Measurements from ENCODE around the gene MYO3B.
"Not testable (repeated sequence)": the region's sequence is repeated elsewhere in the genome, so short reads cannot be mapped to it uniquely, and the experiment has no call there.

The MYO3B gene

DNA sequence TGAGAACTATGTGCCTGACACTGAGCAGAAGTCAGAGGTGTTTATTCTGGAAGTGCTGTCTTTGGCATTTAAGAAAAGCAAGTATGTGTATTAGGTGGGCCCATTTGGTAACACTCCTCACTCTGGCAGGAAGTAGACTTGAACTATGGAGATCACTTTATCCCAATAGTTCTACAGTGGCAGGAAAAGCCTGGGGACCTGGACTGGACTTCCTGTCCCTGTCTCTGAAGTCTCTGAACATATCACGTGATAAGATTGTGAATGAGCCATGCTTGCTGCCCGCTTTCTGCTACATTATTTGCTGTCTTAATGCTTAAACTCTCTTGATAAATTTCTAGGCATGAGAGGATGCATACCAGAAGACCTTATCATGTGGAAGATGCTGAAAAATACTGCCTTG is 203.7 kb downstream of the MYO3B start:
- DNase-seq: no peak

DNA sequence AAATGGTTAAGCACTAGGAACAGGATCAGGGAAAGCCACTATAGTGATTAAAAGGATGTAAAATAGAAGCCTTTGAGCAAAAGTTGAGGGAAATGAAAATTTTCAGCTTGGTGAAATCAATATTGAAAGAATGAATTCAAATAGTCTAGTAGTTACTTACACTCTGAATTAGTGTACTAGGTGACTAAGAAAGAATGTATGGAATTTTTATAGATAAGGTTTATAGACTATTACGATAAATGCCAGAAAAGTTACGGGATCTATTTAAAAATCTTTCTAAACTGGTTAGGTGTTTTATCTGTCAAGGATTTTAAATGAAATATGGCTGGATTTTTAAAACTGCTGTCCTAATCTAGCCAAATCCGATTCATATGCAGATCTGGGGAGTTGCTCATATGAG is 208.6 kb downstream of the MYO3B start:
- DNase-seq: no peak

DNA sequence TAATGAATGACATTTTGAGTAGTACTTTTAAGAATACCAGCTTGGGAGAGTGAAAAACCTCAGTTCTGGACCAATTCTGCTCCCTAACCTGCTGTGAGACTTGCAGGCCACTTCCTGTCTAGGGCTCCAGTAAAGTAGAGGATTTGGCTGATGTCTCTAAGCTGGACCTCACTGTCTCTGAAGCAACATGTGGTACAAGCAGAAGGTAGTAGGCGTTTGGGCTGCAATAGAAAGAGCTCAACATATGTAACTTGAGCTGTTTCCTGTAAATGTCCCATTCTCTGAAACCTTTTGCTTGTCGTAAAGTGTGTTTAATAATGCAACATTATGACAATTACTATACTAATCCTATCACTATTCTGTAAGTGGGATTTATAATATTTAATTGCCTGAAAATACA is 213.1 kb downstream of the MYO3B start:
- DNase-seq: no peak

DNA sequence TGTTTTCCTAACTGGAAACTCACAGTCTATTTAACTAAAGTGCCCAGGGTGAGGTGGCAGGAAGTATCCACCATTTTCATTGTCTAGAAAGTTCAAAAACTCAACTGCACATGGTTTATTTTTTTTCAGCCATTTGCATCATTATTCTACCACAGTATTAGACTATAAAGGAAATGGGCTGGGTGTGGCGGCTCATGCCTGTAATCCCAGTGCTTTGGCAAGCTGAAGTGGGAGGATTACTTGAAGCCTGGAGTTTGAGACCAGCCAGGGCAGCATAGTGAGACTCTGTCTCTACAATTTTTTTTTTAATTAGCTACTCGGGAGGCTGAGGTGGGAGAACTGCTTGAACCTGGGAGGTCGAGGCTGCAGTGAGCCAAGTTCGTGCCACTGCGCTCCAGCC is 213.8 kb downstream of the MYO3B start:
- no peak for DNase-seq

DNA sequence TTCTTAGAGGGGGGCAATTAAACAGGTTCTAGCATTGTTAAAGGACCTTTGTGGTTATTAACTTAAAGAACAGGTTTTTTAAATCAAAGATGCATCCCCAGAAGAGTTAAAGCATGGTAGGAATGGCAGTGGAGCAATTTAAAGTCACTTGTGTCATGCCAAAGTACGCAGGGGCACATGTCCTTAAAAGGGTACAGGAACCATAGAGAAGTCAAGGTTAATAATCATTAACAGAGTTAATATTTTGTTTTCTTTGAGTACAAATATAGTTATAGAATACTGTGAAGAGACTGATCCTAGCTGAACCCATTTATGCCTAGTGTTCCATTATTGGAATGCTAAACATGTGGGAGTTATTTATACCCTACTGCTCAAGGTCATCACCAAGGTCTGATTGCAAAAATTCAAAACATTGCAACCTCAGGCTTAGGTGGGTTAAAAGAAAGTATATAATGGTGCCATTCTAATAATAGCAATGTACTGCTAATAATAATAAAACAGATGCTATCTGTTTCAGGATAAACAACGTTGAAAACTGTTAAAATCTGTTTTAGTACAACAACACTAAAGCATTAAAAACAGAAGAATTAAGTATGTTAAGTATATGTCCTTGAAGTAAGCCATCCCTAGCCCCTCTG is 216.0 kb downstream of the MYO3B start:
- DNase-seq: no peak

DNA sequence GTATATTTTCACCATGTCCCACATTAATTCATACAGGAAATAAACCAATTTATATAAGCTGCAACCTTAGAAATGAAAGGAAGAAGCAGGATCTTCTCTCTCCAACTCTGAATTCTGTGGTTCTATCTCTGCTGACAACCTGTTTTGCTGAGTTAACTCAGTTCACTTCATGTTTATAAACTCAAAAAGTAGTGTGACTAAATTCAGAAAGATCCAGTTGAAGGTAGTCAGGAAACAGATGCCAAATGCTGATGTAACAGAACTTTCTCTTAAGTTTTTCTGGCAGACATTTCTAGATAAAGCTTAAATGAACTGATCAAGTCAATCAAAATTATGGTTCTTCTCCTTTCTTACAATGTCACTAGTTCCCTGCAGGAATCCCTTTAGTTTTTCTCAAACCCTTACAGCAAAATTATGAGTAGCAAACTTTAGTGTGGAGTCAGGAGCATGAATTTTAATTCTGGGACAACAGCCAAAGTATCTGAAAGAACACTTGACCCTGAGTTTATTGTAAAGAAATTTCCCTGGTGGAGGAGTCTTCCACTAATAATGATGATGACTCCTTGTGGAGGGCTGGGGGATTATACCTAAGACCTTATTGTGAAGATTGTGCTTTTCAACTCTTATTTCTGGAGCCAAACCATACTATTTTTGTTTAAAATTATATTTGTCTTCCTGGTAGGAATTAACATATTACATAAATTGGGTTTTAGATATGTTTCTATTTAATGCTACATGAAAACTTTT is 216.9 kb downstream of the MYO3B start:
- DNase-seq: no peak

DNA sequence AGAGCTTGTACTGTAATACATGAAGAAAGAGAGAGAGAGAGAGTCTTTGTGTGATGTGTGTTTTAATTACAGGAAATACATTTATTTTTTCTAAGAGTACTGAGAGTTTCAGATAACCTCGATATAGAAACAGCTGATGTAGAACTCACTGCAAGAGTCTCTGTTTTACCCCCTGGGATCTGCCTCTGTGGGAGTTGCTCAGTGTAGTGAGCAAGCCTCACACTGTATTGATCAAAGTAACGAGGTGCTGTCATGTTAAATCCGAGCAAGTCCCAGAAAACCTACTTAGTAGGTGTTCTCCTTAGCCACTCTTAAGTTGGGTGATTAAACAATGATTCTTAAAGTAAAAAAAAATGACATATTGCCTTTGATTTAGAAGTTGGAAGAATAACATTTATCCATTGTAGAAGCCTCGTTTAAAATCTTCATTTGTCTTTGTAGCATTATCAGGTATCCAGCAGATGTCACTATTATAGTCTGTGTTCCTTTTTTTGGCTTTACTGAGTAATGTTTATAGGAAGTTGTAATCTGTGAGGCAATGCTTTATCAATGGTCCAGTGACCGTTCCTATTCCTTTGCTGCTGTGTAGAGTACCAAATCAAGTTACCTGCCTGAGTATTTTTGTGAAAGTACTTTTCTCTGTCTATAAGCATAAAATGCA is 219.0 kb downstream of the MYO3B start:
- peak; percentile 20 for DNase-seq

DNA sequence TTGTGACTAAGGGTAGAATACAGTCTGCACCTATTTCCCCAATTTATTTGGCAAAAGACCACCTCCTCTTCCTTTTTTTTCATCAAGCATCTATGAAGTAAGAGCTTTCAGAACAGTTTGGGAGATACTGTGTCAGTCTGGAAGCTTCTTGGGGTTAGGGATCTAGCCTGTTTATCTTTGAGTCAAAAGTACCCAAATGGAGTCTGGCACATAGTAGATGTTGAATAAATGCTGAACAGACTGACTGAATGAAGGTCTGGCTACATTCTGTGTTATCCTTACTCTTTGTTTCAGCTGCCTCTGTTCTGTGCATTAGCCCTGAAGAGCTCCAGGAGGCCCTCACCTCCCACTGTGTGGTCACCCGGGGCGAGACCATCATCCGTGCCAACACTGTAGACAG is 223.2 kb downstream of the MYO3B start:
- DNase-seq: no peak

DNA sequence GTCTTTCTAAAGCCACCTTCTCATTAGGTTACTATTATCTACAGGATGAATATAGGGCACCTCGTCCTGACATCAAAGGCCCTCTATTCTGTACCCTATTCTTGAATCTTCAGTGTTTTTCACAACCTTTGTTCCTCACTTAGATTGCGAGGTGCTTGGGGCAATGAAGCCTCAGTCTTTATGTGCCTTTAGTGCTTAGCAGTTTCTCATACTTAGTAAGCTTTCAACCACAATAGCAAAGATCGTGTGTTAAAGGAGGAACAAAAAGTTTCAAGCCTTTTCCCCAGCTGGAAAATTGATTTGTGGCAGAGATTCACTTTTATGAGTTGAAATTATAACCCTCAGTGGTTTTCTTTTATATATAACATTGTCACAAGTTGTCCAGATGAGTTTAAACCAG is 226.9 kb downstream of the MYO3B start:
- no peak for DNase-seq

DNA sequence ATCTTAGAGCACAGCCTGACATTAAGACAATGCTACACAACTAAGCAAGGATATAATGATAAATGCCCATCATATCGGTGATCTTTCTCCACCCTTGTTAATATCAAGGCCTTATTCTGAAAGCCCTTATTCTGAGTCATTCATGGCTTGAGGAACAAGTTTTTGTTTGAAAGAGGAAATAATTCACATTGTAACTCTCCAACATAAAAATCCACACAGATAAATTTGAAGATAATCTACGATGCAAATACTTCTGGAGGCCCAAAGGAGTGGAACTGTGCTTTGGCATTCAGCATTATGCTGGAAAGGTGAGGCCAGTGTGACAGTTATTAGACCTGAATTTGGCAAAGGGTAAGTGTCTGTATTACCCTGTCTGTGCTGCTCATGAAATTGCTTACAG is 227.4 kb downstream of the MYO3B start:
- no peak for DNase-seq

DNA sequence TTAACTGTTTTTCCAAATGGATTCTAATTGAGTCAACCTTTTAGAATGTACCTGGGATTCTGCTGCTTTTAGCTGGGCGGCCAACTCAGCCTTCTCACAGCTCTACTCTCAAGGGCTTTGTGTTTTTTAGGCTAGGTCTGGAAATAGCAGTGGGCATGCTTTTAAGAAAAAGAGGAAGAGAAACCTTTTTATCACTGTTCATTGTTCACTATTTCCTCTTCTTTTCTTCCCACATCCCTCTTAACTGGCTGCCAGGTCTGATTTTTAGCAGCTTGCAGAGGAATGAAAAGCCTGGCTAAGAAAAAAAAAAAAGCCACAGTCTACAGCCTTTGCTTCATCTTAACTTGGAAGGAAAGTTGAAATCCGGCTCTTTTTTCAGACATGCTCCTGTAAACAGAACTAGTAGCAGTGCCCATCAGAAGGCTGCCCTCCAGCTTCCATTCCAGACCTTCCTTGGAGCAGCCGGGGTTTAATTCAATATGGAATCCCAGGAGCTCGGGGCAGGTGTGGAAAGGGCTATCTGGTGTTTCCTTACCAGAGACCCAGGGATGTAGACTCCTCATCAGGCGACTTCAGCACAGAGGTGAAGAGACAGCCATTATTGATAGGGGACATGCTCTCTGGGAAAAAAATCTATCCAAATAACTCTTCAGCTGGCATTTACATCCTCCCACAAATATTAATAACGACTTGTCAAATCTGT is 230.7 kb downstream of the MYO3B start:
- no peak for DNase-seq

DNA sequence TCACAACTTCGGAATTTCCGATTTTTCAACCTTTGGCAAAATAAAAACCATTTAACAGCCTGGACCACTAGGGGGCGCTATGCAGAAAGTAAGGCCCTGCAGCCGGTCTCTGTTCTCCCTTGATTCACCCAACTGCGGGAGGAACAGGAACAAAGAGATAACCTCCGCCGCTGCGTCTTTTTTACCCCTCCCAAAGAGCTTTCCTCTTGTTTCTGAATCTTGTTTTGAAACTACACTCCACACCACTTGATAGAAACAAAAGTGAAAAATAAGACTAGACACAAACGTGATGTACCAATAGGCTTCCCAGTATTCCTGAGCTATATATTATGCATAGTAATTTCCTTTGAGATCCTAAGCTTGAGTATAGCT is 231.2 kb downstream of the MYO3B start:
- DNase-seq: peak; percentile 50

DNA sequence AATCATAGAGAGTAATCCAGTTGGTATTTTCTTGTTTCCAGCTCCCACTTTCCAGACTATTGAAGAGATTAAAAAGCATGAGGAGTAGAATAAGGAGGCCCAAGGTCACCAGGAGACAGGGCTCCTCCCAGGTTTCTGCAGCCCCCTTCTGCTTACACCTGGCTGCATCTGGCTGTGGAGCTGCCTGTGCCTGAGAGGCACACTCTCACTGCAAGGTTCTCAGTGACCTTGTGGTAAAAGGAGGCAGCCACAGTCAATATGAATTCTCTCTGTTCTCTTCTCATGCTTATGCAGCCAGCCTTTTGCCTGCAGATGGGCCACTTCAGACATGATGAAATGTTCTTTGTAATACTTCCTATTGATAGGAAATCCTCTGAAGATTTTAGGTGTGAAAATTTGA is 233.7 kb downstream of the MYO3B start:
- DNase-seq: no peak

DNA sequence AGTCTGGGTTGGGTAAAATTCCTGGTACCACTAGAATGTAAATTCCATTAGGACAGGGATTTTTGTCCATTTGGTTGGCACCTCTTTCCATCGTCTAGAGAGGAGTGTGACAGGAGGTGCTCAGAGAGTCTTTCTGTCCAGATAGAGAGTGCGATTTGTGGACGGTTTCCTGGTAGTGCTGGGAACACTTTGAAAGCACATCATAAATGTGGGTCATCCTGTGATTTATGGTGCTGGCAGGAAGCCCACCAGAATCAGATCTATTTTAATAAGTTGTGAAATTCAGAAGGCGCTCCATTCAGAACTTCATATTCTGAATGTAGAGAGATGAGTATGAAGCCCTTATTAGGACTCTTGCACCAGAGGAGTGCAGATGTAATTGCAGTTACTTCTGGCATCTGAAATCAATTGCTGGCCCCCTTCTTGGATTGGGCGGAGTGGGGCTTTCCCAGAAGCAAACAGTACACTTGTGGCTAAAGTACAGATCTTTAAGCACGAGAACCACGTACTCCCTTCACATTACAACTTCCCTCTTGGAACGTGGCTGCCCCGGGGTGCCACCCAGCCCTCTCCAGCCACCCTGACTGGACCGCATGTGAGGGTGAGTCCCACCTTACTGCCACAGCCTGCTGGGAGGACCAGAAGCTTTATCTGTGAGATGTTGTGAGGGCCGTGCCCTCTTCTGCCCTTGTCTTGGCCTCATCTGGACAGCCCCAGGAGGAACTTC is 243.2 kb downstream of the MYO3B start:
- no peak for DNase-seq

DNA sequence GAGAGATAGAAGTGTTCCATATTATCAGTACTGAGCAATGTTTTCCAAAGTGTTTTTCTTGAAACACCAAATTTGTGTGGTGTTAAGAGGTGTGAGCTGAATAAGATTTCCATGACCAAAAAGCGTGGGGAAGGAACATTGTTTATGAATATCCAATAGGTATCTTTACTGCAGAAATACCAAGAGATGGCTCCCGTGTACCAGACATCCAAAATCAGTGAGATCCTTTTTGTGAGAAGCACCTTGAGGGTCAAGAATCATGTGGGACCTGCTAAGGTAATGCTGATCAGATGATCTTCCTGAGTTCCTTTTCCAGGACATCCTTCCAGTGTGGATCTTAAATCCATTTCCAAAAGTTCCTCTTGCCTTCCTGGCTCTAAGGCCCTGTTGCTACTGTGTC is 246.0 kb downstream of the MYO3B start:
- no peak for DNase-seq

DNA sequence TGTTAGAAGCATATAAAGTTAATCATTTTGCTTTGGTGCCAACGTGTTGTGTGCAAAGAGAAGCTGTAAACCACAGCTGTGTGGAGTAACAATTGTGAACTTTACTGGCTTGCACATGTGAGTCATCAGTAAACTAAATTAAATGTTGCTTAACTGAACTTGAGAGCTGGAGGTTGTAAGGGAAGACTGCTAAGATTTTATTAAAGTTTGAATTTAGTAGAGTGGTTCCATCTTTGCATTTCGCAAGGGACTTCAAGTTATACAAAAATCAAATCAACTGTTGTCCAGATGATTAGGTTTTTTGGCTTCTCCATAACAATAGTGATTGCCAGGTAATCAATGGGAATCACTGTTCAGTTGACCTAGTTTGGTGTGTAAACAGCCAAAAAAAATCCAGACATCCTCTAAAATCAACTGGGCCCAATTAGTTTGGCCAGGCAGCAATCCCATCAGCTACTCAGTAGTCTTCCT is 247.4 kb downstream of the MYO3B start:
- DNase-seq: peak; percentile 60

DNA sequence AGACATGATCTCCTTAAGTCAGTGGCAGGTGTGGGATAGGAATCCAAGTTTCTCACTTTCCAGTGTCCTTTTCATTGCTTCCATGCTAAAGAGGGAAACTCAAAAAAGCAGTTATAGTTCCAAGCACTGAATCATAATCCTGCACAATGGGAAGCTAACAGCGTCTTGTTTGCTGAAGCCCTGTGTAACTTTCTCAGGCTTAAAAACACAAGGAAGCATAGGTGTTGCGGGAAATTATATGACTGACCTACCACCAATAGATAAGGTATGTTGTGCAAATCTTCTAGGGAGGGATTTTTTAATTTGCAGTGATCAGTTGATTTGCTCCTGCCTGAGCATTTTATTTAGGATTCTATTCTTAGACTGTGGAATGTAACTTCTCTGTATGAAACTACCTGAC is 250.9 kb downstream of the MYO3B start:
- DNase-seq: no peak

DNA sequence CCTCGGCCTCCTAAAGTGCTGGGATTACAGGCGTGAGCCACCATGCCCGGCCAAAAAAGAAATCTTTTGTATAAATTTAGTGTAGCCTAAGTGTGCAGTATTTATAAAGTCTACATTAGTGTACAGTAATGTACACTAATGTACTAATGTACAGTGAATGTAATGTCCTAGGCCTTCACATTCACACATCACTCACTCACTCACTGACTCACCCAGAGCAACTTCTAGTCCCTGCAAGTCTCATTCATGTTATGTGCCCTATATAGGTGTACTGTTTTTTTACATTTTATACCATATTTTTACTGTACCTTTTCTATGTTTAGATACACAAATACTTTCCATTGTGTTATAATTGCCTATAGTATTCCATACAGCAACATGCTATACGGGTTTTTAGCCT is 254.9 kb downstream of the MYO3B start:
- DNase-seq: no peak

DNA sequence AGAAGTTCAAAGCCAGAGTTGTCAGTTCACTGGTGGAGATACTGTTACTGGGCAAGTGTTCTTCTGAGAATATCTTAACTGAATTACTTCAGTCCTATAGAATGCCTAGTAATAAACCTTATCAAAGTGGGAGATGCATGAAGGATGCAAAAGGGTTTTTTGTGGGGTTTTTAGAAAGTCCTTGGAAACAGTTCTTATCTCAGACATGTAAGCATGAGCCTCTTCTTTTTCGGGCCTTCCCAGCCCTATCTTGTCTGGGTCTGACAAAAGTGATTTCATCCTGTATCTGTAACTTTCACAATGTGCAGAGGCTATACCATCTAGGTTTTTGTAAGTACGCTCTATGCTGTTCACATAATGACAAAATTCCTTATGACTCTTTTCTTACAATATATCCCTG is 255.5 kb downstream of the MYO3B start:
- DNase-seq: no peak

DNA sequence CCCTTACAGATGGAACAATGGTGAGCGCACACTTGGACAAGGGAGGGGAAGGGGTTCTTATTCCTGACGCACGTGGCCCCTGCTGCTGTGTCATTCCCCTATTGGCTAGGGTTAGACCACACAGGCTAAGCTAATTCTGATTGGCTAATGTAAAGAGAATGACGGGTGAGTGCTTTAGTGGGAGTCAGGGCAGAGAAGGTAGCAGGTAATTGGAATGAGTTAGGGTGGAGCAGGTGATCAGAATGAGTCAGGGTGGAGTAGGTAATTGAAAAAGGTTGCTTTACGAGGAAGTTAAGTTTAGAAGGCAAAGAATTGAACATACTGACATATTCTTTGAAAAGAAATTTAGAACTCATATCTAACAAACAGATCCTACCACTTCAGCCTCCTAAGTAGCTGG is 256.4 kb downstream of the MYO3B start:
- not testable (repeated sequence) for DNase-seq

DNA sequence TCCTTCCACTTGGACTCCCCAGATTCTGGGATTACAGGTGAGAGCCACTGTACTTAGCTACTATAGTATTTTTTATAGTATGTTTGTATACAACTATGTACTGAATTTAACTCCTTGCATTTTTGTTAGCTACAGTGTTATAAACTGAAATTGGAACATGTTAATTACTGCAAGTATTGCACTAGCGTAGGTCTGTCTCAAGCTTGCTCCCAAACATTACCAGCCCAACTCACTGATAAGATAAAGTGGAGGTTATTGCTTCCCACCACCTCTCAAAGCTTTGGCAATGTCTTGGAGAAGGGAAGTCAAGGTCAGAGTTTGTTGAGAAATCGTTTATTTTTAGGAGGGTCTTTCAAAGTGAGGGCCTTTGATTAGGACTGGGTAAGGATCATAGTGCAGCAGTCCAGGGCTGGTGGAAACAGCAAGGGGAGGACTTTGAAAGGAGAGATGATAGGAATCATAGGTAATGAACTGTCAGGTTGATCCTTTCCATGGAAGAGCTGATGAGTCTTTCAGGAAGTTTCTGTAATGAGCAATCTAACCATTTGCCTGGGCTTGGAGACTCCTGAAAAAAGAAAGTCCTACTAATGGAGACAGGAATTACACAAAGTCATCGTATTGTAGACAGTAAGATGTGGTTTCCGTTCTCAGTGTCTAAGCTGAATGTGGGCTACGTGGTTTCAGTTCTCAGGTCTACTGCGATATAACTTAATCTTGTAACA is 257.1 kb downstream of the MYO3B start:
- DNase-seq: no peak
